IPS-NIHi7 (cell line): Measurements from ENCODE around the gene LOX.
"Not testable (repeated sequence)": the region's sequence is repeated elsewhere in the genome, so short reads cannot be mapped to it uniquely, and the experiment has no call there.

Experiments used
- DNase-seq: peaks from one replicate; pipeline ENCODE4 v3.0.0; 2012; ENCODE audit warnings: mixed read lengths; ENCODE audit errors: extremely low spot score

Gene LOX

DNA sequence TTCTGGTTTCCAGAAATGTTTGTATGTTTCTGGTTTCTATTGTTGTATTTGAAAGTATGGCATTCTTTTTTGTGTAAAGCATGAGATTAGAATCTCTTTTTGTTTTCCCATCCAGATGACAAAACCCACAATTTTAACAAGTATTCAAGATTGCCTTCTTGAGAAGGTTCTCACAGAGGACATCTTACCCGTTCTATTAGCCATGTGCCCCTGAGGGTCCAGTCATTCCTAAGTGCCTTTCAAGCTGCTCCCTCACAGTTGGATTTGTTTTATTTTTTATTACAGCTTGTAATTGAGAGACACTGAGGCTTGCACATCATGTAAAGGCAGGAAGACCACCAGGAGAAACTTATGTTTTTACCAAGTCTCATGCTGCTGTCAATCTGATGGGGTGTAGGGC is 19.3 kb upstream of the LOX start:
- DNase-seq = no peak

DNA sequence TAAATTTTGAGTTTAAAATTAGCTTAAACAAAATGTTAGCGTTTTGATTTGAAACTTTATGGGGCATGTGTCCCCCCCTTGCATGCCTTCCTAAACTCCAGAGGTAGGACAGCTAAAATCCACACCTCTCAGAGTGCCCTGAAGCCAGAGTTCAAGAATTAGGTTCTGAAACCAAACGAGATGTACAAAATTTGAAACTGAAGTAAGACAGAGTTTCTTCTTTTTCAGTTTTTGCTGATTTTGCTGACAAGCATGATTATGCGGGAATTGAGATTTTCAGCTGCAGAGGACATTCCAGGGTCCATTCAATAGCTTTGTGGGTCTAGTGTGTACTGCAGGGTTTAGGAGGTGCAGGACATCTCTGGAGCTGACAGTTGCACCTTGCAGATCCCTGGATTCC is 17.1 kb upstream of the LOX start:
- no peak for DNase-seq

DNA sequence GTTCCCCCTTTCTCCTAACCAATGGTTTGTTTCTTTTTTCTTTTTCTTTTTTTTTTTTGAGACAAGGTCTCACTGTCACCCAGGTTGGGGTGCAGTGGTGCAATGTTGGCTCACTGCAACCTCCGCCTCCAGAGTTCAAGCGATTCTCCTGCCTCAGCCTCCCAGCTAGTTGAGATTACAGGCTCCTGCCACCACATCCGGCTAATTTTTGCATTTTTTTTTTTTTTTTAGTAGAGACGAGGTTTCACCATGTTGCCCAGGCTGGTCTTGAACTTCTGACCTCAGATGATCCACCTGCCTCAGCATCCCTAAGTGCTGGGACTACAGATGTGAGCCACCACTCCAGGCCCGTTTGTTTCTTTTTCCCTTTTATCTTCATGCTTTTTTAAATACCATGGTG is 16.2 kb upstream of the LOX start:
- DNase-seq = not testable (repeated sequence)

DNA sequence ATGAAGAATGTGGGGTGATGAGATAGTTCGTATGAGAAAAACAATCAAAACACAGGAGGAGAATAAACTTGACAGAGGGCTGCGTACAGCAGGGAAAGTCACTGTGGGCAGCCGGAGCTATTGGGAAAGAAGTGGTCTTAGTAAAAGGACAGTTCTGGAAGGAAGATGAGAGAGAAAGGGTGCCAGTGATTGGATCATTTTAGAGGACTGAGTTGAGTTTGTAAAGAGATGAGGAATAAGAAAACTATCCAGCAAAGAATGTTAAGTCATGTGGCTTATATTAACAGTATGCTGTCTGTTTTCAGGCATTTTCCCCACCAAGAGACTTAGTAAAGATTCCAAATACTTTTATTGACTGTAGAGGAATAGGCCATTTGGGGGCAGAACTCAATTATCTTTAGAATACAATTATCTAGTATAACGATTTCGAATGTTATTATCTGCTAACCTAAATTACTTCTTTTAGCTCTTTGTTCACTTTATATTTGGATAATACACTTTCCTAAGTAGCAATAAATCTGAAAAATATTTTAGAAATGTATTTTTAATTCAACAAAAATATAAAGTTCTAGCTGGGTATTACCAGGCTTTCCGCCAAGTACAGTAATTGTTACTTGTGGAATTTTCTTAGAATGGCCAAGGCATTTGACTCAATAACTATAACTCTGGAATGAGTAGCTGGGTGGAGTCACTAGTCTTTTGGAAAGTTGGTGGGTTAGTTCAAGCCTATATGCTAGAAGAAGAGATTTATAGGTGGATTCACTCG is 15.5 kb upstream of the LOX start:
- DNase-seq = no peak

DNA sequence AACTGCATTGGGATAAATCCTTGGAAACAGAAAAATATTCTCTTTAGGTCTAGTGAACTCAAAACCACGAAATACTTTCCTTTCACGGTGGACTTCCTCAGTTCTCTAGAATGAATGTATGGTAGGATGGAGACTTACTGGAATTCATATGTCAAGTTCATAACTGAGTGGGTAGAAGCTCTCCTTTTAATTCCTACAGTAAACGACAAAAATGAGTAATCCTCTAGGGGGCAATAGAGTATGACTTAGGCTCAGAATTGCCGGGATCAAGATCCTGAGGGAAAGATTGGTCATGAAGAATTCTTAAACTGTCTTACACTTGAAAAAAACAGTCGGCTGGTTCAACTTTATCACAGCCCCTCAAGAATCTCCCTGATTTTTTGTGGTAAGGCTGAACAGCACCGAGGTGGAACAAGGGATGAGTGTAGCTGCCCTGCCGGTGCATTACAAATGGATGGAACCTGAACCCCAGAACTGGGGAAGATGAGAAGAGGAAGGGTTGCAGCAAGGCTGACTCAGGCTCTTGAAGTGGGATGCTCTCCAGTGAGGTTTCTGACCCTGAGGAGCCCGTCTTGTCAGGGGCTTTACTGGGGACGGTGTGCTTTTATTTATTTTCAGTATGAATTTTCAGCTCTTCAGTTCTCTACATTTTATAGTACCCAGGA is 14.0 kb upstream of the LOX start:
- peak; percentile 43 for DNase-seq

DNA sequence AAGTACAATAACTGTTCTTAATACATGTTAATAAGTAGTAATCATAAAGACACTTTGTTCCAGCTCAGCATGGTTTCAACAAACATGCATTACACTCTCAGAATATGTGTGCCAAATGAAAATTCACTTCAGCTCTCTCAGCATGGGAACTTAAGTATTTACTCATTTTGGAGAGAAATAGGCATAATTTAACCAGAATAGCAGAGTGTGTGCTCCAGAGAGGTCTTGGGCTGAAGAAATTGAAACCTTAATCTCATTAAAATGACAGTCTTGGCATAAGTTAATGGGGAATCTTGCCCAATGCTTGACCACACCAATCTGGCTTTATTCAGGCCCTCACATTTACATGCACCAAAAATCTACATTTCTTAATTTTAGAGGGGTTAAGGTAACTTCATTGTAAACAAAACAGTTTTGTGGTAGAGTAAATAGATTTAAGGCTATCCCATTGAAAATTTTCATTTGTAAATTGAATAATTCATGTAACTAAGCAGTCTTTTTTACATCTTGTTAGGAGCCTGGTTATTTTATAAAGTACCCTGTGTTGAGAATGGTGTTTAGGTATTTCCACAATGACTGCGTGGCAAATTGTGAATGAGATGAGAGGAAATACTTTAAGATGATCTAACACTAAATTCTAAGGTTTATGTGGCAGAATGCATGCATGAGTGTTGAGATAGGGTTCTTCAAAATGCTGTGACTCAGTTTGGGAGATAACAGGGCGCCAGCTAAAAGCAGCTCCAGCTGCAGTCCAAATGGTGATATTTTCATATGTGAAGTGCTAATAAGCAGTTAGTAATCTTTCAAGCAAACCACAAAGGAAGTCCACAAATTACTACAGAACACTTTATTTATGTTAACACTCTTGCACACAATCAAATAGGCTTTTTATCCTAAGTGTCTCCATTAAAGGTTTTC is 11.3 kb upstream of the LOX start:
- no peak for DNase-seq

DNA sequence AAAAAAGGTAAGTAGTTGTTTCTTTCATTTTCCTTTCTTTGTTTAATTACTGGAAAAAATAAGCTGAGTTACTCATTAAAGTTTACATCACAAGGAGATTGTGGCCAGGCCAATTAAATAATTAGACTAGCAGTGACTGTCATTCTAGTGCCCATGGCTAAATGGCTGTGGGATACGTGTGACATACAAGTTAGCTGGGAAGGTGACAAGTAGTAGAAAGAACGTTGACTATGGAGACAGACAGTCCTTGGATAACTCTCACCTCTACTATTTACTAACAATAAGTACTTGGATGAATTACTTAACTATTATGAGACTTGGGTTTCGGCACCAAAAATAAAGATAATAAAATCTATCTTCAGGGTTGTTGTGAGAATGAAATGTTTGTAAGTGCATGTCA is 7.0 kb upstream of the LOX start:
- no peak for DNase-seq

DNA sequence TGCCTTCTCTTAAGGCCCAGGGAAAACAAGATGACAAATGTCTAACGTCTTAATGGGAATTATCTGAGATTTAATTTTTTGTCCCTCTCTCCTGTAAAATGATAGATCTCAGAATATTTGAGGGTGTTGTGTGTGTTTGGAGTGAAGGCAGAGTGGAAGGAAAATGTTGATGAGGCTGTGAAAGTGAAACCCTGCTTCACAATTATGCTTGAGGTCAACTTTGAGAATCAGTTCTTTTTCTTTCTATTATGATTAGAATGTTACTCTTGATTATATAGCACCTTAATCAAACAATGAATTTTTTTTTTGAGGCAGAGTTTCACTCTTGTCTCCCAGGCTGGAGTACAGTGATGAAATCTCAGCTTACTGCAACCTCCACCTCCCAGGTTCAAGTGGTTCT is 5.5 kb upstream of the LOX start:
- DNase-seq = no peak

DNA sequence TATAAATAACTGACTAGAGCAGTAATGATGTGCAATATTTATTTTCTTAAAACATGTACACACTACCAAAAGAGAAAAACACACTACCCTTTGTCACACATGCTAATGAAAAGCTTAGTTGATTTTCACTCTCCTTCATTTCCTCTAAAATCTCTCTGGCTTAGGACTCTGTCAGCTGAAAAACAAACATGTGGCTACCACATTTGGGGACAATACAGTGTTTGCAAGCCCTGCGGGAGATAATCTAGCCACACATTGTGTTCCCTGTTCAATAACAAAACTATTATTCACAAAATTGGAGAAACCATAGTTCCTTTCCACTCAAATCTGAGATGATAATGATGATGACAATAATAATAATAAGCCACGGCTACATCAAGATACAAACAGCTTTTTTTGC is 3.5 kb upstream of the LOX start:
- no peak for DNase-seq

DNA sequence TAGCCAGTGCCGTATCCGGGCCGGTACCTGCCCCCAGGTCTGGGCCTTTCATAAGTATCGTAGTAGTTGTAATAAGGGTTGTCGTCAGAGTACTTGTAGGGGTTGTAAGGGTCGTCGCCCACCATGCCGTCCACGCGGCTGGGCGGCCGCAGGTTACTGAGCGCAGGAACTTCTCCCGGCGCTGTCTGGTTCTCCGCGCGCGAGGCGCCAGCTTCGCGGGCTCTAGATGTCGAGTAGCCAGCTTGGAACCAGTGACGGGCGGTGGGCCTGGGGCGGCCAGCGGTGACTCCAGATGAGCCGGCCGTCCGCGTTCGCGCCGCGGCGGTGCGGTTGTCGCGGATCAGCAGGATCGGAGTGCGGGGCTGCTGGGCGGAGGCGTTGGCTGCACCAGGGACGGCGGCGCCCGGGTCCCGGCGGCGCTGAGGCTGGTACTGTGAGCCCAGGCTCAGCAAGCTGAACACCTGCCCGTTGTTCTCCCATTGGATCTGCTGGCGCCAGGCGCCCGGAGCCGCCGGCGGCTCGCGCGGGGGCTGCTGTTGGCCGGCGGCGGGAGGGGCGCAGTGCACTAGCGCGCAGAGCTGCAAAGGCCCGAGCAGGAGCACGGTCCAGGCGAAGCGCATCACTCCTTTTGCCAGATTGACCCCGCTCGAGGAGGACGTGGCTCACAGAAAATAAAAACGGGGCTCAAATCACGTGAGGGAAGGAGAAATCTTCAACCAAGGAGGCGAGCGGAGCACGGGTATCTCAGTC is 518 bp downstream of the LOX start:
- peak; percentile 48 for DNase-seq

DNA sequence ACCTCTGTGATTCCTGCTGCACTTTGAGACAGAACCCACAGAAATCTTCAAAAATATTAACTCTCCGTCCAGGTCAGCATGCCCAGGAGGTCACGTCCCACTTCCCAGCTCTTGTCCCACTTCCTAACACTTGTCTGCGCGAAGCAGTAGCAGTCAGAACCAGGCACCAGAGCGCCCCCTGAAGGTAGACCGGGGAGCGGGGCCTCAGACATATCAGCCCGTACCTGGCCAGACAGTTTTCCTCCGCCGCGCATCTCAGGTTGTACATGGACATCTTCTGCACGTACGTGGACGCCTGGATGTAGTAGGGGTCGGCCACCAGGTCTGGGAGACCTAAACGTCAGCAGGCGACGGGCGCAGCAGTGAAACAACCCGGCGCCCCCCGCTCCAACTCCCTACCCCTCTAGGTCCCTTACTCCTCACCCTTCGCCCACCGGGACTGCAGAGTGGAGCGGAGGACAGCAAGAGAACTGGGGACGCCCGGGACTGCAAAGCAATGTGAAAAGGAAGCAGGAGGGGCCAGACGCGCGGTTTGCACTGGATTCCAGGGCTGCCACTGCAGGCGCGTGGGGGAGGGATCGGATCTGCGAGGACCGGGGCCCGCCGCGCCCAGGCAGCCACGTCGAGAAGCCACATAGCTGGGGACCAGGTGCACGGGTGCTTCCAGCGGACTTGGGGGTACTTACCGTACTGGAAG is 1.2 kb downstream of the LOX start:
- DNase-seq = peak; percentile 77

DNA sequence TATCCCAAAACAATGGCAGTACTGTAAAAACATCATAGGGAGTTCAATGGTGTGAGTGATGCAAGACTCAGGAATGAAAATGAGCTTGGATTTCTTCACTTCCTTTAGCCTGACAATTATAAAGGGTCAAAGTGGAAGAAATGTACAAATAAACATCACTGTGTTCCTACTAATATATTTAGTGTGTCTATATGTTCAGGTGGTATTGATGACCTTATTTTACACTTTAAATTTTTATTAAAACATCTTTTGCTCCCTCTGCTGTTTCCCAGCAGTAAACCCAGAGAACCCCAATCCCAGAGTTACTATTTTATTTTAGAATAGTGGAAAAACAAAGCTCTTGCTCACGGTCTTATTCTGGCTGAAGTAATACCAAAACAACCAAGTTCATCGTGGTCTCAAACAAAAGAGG is 2.0 kb downstream of the LOX start:
- no peak for DNase-seq

DNA sequence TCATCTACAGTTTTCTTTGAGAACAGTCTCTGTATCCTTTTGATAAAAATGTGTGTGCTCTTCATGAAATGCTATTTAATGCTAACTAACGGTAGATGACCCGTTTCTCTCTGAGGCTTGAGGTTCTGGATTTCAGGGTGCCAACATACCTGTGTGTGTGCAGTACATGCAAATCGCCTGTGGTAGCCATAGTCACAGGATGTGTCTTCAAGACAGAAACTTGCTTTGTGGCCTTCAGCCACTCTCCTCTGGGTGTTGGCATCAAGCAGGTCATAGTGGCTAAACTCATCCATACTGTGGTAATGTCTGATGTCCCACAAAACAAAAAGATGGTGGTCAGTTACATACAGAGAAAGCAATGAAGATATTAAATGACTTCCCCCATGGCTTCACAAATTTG is 4.2 kb downstream of the LOX start:
- no peak for DNase-seq

DNA sequence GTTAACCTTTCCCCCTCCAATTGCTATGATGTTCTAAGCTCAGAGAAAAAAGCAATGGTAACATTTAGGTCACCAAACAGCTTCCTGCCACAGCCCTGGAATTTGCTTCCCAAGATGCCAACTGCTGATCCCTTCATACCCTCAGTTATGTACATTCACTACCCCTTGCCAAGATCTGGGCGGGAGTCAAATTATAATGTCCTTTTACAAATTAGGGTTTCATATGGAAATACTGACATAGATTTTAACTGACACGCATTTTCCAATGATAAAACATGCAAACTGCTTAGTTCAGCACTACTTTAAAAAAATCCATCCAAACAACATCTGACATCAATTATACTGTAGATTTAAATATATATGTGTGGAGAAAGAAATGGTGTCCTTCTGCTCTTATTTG is 5.0 kb downstream of the LOX start:
- no peak for DNase-seq

DNA sequence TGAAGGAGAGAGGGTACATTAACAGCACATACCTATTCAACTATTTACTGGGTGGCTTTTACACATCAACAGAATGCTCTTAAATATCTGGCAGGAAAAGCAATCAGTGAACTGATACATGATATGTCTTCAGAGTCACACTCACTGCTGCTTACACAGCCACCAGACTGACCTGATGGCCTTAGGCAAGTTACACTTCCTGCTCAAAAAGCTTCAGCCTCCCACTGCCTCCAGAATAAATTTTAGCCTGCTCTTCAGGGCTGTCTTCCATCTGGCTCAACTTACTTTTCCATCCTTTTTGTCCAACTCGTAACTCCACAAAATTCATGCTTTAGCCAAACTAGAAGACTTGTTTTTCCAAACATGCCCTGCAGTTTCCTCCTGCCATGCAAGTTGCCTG is 10.7 kb downstream of the LOX start:
- DNase-seq = no peak

DNA sequence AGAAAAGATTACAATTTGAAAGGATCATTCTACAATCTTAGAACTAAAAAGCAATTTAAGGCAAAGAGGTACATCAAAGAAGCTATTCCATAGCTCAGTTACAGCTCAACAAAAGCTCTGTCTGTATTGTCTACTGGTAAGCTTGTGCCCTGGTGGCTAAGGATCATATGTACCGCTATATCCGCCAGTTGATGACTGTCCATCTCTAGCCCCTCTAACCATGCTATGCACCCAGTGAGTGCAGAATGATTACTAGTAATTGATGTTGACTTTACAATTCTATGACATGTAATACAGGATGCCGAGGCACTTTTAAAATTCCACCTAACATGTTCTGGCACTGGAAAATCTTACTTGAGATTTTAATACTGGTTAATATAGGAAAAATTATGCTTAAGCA is 13.1 kb downstream of the LOX start:
- DNase-seq = no peak

DNA sequence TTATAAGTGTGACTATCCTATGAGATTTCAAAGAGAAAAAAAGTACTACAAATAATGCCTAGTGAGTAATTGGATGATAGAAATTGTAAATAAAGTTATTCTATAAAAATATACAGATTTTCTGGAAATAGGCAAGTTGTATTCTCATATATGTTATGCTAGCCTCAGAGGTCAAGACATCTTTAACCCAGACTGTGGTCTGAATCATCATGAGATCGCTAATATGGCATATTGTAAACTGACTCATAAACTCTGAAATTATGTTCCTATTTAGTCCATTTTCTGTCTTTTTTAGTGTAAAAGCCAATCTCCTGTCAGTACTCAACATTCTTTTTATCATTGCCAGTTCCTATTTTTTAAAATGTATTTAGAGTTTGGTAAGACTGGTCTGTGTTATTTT is 14.2 kb downstream of the LOX start:
- DNase-seq = no peak

DNA sequence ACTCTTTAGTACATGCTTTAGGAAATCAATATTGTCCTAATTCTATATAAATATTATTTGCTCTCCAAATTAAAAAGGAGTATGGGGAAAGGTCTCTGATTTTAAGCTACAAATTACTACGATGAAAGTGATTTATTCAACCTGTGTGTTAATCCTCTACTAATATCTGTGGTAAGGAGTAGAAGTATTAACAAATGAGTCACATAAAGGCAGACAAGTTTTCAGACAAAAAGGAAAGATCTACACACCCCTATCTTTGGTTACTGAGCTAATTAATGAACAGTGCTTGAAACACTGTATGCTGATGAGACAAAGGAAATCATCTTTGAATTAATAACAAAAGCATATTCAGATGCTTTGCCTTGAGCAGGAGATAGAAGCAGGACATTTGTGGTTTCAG is 15.9 kb downstream of the LOX start:
- DNase-seq = no peak

DNA sequence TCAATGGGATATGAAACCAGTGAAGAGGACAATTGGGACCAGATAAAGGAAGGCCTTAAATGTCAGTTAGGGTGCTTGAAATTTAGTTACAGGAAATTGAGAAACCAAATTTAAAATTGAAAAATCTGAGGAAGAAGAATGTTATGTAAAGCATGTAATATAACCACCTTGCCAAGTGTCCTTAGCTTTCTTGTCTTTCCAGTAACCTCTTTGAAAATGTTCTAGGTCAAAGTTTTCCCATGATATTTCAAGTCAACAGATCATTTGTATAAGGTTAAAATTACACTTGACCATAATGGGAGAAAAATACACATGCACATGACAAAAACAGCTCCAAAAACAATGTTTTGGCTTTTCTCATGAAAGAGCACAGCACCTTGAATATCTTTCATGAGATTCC is 21.1 kb downstream of the LOX start:
- no peak for DNase-seq

DNA sequence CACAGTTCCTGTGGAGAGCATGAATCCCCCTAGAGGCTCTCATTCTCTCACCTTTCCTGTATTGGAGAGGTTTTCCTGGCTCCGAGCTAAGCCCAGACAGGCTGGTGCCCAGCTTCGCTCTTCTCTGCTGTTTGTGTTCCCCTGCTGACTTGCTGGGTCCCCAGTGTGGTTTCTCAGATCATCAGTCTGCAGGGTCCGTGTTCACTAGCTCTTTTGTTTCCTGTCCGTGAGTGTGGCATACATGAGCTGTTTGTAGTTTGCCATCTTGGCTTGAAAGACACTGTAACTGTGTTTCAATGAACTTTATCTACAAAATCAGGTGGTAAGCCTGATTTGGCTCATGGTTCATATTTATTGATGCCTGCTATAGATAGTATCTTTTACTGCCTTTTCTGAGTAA is 23.8 kb downstream of the LOX start:
- no peak for DNase-seq
